Suprapubic skin (tissue), 4 donors: ENCODE results near the gene SLC25A31.

ENCODE experiments used
- EP300 ChIP-seq: sonication (generic); formaldehyde crosslinking; IDR thresholded peaks from one replicate; pipeline ENCODE4 v1.6.1; 2017; ENCODE audit warnings: antibody characterized with exemption
- POLR2A ChIP-seq, 2 donors: fragments of 450-650 bp; IDR thresholded peaks; one replicate each; pipeline ENCODE4 v1.6.1; 2017; ENCODE audit warnings: antibody characterized with exemption in 2 of 2, mild to moderate bottlenecking in 2 of 2, moderate library complexity in 2 of 2
- POLR2AphosphoS5 ChIP-seq, 3 donors: sonication (generic); formaldehyde crosslinking; IDR thresholded peaks; one replicate each; pipeline ENCODE4 v1.6.1; 2017; ENCODE audit warnings: antibody characterized with exemption in 3 of 3
- TF ChIP-seq, protein P1 (sequence below), 2 donors: fragments of 200-600 bp in 1 of 2; fragments of 450-650 bp in 1 of 2; sonication (generic) in 1 of 2; IDR thresholded peaks; one replicate each; pipeline ENCODE4 v1.5.1; 2016 to 2019; ENCODE audit warnings: antibody characterized with exemption in 2 of 2, mild to moderate bottlenecking in 1 of 2, moderate library complexity in 1 of 2

GRCh38 chr4:127771535-127772275 lies 41.5 kb downstream of the SLC25A31 start:
- TF ChIP-seq EP300 (no peak), POLR2AphosphoS5 (IDR thresholded peaks at IDR 0.05) (no peak), POLR2A (IDR thresholded peaks at IDR 0.05) (no peak)
- TF ChIP-seq, protein P1, sequence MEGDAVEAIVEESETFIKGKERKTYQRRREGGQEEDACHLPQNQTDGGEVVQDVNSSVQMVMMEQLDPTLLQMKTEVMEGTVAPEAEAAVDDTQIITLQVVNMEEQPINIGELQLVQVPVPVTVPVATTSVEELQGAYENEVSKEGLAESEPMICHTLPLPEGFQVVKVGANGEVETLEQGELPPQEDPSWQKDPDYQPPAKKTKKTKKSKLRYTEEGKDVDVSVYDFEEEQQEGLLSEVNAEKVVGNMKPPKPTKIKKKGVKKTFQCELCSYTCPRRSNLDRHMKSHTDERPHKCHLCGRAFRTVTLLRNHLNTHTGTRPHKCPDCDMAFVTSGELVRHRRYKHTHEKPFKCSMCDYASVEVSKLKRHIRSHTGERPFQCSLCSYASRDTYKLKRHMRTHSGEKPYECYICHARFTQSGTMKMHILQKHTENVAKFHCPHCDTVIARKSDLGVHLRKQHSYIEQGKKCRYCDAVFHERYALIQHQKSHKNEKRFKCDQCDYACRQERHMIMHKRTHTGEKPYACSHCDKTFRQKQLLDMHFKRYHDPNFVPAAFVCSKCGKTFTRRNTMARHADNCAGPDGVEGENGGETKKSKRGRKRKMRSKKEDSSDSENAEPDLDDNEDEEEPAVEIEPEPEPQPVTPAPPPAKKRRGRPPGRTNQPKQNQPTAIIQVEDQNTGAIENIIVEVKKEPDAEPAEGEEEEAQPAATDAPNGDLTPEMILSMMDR (IDR thresholded peaks at IDR 0.05), result no peak
